Neural progenitor cell (in vitro differentiated cells): Measurements from ENCODE around the gene UAP1.

Experiments
- CTCF ChIP-seq: fragments of 200-600 bp; sonication (generic); IDR thresholded peaks from 2 replicates; pipeline ENCODE4 v1.5.1; 2017; ENCODE audit warnings: antibody characterized with exemption, mild to moderate bottlenecking
- EZH2 ChIP-seq: fragments of 200-600 bp; sonication (generic); IDR thresholded peaks from 2 replicates; pipeline ENCODE4 v1.6.1; 2017; ENCODE audit warnings: antibody characterized with exemption, mild to moderate bottlenecking, moderate library complexity
- EZH2phosphoT487 ChIP-seq: fragments of 200-600 bp; sonication (generic); IDR thresholded peaks from 2 replicates; pipeline ENCODE4 v1.6.1; 2017; ENCODE audit warnings: antibody characterized with exemption

DNA sequence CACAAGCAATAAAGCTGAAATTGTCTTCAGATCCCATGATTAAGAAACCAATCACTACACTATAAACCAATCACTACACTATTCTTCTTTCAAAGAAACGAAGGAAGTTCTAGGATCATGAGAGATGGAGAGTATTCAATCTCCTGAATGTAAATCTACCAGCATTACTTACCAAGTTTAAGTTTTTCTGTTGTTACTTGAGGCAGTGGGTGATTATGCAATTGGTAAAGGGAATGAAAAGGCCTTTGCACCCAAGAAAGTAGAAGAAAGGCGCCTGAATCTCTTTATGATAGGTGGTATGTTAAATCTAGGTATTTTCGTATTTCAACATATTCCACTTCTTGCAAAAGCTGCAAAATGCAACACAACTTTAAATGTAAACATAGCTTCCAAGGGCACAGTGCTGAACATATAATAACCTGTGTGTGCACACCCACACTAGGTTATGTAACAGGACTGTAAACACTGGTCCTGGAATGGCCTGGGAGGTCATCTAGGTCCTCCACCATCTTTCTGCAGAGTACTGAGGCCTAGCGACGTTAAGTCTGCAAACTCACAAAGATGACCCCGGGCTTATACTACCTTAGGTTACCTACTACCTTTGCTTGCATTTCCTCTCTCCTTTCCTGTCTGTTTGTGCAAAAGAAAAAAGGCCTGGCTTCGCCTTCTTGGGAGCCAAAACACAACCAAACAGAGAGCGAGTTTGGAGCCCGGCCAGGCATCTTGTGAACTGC, 1.1 kb upstream of the UAP1 start:
- TF ChIP-seq CTCF = no peak
- no peak for TF ChIP-seq EZH2phosphoT487
- no peak for TF ChIP-seq EZH2
